ENCODE results near the gene ARHGEF6.

ARHGEF6 gene

GRCh38 chrX:136650811-136651210 lies 129.9 kb downstream of the ARHGEF6 start:
- Mint-ChIP-seq H3K27ac (peak overlapping the region; percentile 91), H3K9me3 (no peaks in the 10 kb centered on the region), H3K36me3 (peaks cover 70% of the 10 kb centered on the region), H3K4me3 (peak overlapping the region; percentile 95), H3K4me1 (peaks cover 55% of the 10 kb centered on the region), H3K27me3 (no peaks in the 10 kb centered on the region)
- no peak for DNase-seq
- CTCF ChIA-PET, result no interaction called here

GRCh38 chrX:136647677-136648360 lies 132.9 kb downstream of the ARHGEF6 start, which contains the start of gene CD40LG:
CD40LG (plus strand) TSS chrX:136648158; CDS start chrX:136648249, 91 bp downstream.
- H3K9me3 Mint-ChIP-seq, result no peaks in the 10 kb centered on the region
- H3K4me3 Mint-ChIP-seq, result peak within 1 kb of the TSS; percentile 95
- no peaks in the 10 kb centered on the region for H3K27me3 Mint-ChIP-seq
- H3K27ac Mint-ChIP-seq, result peak within 1 kb of the TSS; percentile 91
- peak; percentile 52 for DNase-seq
- CTCF ChIA-PET, result interaction anchor here (0.7 to 2.0 kb wide), 3 partner anchors 11 to 39 kb away, joined by 3 to 8 read pairs (median 6); no protein-coding TSS in a partner anchor
- peaks cover 42% of the 10 kb centered on the region for H3K36me3 Mint-ChIP-seq
- H3K4me1 Mint-ChIP-seq, result peaks cover 51% of the 10 kb centered on the region

- Mint-ChIP-seq H3K36me3 (peaks cover 32% of the 10 kb centered on the region), H3K27me3 (no peaks in the 10 kb centered on the region), H3K4me1 (peaks cover 57% of the 10 kb centered on the region), H3K27ac (peak overlapping the region; percentile 91), H3K9me3 (no peaks in the 10 kb centered on the region), H3K4me3 (peak overlapping the region; percentile 95)
- peak; percentile 64 for DNase-seq
- CTCF ChIA-PET, result interaction anchor here (1.0 to 2.0 kb wide), 3 partner anchors 11 to 37 kb away, joined by 5 to 6 read pairs (median 5); no protein-coding TSS in a partner anchor
Observed at GRCh38 chrX:136646602-136647239, 134.0 kb downstream of the ARHGEF6 start.

GRCh38 chrX:136643243-136643642 lies 137.5 kb downstream of the ARHGEF6 start:
- peak overlapping the region; percentile 64 for H3K4me3 Mint-ChIP-seq
- peak overlapping the region; percentile 89 for H3K27ac Mint-ChIP-seq
- DNase-seq, result peak; percentile 33
- no peaks in the 10 kb centered on the region for H3K9me3 Mint-ChIP-seq
- no peaks in the 10 kb centered on the region for H3K27me3 Mint-ChIP-seq
- peaks cover 92% of the 10 kb centered on the region for H3K4me1 Mint-ChIP-seq
- CTCF ChIA-PET, result no interaction called here
- peaks cover 2% of the 10 kb centered on the region for H3K36me3 Mint-ChIP-seq

DNA sequence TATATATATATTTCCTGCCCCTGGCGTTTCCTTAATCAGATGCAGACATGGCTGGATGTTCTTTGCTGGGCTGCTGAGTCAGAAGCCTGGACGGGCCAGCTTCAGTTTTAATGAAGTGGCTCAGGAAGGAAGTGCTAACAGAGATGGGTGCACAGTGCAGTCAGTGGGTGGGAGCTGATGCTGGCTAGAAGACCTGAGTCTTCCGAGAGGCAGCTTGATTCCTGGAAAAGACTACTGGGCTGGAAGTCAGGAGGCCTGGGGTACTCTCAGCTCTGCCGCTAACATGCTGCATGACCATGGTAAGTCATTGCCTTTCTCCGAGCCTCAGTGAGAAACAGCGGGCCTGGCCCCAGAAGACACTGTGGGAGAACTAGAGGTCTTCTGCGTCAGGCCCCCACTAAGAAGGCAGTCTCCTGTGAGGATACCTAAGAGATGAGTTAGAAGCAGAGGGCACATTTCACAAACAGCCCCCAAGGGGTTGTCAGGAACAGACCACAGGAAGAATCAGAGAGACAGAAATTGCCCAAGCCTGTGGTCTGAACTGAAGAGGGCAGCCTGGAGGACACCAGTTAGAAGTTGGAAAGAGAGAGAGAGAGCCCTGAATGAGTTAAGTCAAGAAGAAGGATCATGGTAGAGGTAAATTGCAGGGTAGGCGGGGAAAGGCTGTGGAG lies 141.1 kb downstream of the ARHGEF6 start:
- CTCF ChIA-PET, result interaction anchor here (0.7 to 0.9 kb wide), 2 partner anchors 12 to 22 kb away, joined by 3 to 4 read pairs; no protein-coding TSS in a partner anchor

DNA sequence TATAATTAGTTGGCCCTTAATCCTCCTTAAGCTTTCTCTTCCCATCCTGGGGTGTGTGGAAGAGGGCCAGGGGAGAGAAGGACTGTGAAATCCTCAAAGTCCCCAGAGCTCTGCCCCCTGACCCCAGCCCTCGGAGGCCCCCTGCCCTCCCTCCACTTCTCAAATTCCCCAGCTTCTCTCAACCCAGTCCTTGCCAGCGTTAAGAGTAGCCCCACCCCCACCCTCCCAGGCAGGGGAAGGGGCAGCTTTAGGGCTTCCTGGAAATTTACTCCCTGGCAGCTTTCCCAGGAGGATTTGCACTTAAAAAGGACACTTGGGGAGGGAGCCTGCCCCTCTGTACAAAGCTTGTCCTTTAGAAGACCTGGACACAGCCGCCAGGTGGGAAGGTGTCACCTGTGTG lies 144.6 kb downstream of the ARHGEF6 start:
- Mint-ChIP-seq H3K36me3 (peaks cover 11% of the 10 kb centered on the region), H3K4me1 (peaks cover 92% of the 10 kb centered on the region), H3K27ac (peak overlapping the region; percentile 89), H3K27me3 (no peaks in the 10 kb centered on the region), H3K4me3 (peak overlapping the region; percentile 63), H3K9me3 (no peaks in the 10 kb centered on the region)
- DNase-seq, result no peak
- CTCF ChIA-PET, result interaction anchor here (1.6 to 2.7 kb wide), 2 partner anchors 10 to 27 kb away, joined by 5 to 8 read pairs; no protein-coding TSS in a partner anchor

More for the DNA sequence above, 141.1 kb downstream of the ARHGEF6 start:
- Mint-ChIP-seq H3K9me3 (no peaks in the 10 kb centered on the region), H3K4me1 (peaks cover 97% of the 10 kb centered on the region), H3K27ac (peak overlapping the region; percentile 88), H3K4me3 (peak overlapping the region; percentile 75), H3K36me3 (peaks cover 5% of the 10 kb centered on the region), H3K27me3 (no peaks in the 10 kb centered on the region)
- no peak for DNase-seq

GRCh38 chrX:136635235-136635634 lies 145.5 kb downstream of the ARHGEF6 start:
- Mint-ChIP-seq H3K27me3 (no peaks in the 10 kb centered on the region), H3K4me1 (peaks cover 92% of the 10 kb centered on the region), H3K9me3 (no peaks in the 10 kb centered on the region), H3K27ac (peak overlapping the region; percentile 89), H3K36me3 (peaks cover 11% of the 10 kb centered on the region), H3K4me3 (peak overlapping the region; percentile 63)
- CTCF ChIA-PET, result interaction anchor here (0.7 to 2.7 kb wide), 3 partner anchors 11 to 26 kb away, joined by 3 to 8 read pairs (median 5); no protein-coding TSS in a partner anchor
- peak; percentile 31 for DNase-seq

DNA sequence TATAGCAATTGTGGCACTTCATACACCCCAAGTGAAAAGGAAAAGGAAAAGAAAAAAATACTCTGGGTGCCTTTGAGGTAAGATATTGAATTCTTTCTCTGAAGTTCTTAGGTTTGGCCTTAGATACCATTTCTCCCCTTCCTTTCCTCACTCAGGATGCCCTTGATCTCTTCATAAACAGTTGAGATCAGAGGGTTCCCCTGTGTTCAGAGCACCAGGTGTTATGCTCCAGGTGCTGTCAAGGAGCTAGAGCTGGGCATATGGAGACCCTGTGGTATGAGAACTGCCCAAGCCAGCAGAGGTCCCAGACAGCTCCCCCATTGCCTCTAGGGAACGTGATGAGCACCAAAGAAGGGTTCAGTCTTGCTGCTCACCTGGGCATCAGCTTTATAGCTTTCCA lies 149.9 kb downstream of the ARHGEF6 start:
- no peaks in the 10 kb centered on the region for H3K27me3 Mint-ChIP-seq

DNA sequence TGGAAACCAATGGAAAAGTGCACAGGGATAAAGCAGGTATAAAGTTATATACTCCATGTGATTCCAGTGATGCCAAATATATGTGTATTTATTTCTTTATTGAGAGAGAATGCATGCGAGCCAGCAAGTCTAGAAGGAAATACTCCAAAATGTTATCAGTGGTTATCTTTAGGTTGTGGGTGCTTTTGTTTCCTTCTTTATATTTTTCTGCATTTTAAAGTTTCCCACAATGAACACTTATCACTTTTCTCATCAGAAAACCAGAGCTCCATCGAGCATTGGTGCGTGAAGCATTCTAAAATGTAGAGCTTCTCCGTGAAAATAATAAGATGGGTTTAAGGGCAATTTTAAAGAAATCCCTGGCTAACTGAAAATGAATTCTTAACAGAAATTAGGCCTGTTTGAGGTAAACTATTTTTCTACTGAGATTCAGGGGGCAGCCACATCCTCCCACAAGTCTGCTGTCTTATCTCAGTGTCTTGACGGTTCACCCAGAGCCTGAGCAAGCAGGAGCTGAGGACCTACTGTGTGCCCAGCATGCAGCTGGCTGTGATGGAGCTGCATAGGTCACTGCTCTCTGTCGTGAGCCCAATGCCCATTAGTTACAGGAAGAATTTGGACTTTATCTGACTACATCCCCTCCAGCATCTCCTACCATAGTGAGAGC lies 151.5 kb downstream of the ARHGEF6 start:
- peaks cover 93% of the 10 kb centered on the region for H3K4me1 Mint-ChIP-seq
- H3K36me3 Mint-ChIP-seq, result peaks cover 13% of the 10 kb centered on the region
- peak; percentile 53 for DNase-seq
- H3K9me3 Mint-ChIP-seq, result peaks cover 6% of the 10 kb centered on the region
- peak overlapping the region; percentile 97 for H3K27ac Mint-ChIP-seq
- no peaks in the 10 kb centered on the region for H3K27me3 Mint-ChIP-seq
- peak overlapping the region; percentile 41 for H3K4me3 Mint-ChIP-seq
- CTCF ChIA-PET, result interaction anchor here (1.4 to 1.6 kb wide), 2 partner anchors 10 to 64 kb away, joined by 4 to 5 read pairs; no protein-coding TSS in a partner anchor

More for the DNA sequence above, 149.9 kb downstream of the ARHGEF6 start:
- Mint-ChIP-seq H3K27ac (peak overlapping the region; percentile 97), H3K9me3 (no peaks in the 10 kb centered on the region), H3K4me1 (peaks cover 91% of the 10 kb centered on the region), H3K4me3 (peak overlapping the region; percentile 12), H3K36me3 (peaks cover 6% of the 10 kb centered on the region)
- CTCF ChIA-PET, result no interaction called here
- peak; percentile 44 for DNase-seq

- Mint-ChIP-seq H3K27me3 (no peaks in the 10 kb centered on the region), H3K9me3 (peaks cover 7% of the 10 kb centered on the region), H3K27ac (peak overlapping the region; percentile 91), H3K4me1 (peaks cover 96% of the 10 kb centered on the region), H3K4me3 (peak overlapping the region; percentile 40), H3K36me3 (peaks cover 9% of the 10 kb centered on the region)
- peak; percentile 48 for DNase-seq
- CTCF ChIA-PET, result interaction anchor here (0.7 to 1.2 kb wide), 2 partner anchors 8 to 18 kb away, joined by 3 to 5 read pairs; no protein-coding TSS in a partner anchor
Observed at GRCh38 chrX:136627409-136627808, 153.3 kb downstream of the ARHGEF6 start.

DNA sequence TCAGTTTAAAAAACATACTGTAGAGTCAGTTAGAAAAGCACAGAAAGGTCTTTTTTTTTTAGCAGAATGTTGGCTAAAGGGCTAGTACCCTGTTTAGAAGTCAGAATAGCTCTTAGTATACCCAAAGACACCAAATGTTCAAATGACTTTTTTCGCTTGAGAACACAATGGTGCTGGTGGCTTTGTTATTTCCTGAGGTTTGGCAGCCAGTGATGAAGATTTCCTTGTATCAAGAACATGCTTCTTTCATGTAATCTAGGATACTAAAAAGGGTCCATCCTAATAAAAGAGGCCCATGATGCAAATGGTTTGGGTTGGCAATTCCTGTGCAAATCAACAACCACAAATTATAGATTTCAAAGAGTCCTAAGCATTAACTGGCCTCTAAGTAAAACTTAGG lies 153.8 kb downstream of the ARHGEF6 start:
- Mint-ChIP-seq H3K36me3 (peaks cover 9% of the 10 kb centered on the region), H3K9me3 (peaks cover 7% of the 10 kb centered on the region), H3K27me3 (no peaks in the 10 kb centered on the region), H3K4me1 (peaks cover 93% of the 10 kb centered on the region), H3K27ac (peak overlapping the region; percentile 91), H3K4me3 (peak overlapping the region; percentile 44)
- CTCF ChIA-PET, result interaction anchor here (1.0 to 1.2 kb wide), 2 partner anchors 8 to 25 kb away, joined by 3 to 5 read pairs; no protein-coding TSS in a partner anchor
- no peak for DNase-seq

GRCh38 chrX:136626237-136626636 lies 154.5 kb downstream of the ARHGEF6 start:
- Mint-ChIP-seq H3K4me1 (peaks cover 95% of the 10 kb centered on the region), H3K36me3 (peaks cover 12% of the 10 kb centered on the region), H3K27me3 (no peaks in the 10 kb centered on the region), H3K9me3 (peaks cover 7% of the 10 kb centered on the region), H3K27ac (peak overlapping the region; percentile 91), H3K4me3 (peak overlapping the region; percentile 50)
- CTCF ChIA-PET, result interaction anchor here (0.6 to 1.0 kb wide), 3 partner anchors 26 to 40 kb away, joined by 3 read pairs; no protein-coding TSS in a partner anchor
- DNase-seq, result no peak

DNA sequence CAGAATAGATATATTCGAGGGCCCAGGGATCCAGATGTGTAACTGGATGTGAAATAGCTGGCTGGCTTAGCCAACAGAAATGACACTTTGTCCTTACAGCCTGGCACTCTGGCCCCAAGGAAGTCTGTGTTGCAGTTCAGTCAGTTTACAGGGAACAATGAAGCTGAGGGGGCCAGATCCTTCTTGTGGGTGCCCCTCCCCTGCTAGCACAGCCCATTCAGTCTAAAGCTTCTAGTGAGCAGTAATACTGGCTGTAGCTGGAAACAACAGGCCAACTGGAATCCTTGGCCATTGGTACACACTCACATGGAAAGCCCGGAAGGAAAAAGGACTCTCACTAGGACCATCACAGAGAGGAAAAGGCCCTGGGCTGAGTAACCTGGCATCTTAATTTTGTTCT lies 155.5 kb downstream of the ARHGEF6 start:
- H3K27me3 Mint-ChIP-seq, result no peaks in the 10 kb centered on the region
- CTCF ChIA-PET, result interaction anchor here (1.0 kb wide), 1 partner anchor 17 kb away, joined by 3 read pairs; no protein-coding TSS in a partner anchor
- H3K36me3 Mint-ChIP-seq, result peaks cover 12% of the 10 kb centered on the region
- H3K9me3 Mint-ChIP-seq, result peaks cover 7% of the 10 kb centered on the region
- H3K27ac Mint-ChIP-seq, result peak overlapping the region; percentile 91
- H3K4me1 Mint-ChIP-seq, result peaks cover 93% of the 10 kb centered on the region
- no peak for DNase-seq
- no peak overlapping the region for H3K4me3 Mint-ChIP-seq
